CD4-positive, CD25-positive, alpha-beta regulatory T cell (primary cell): ENCODE measurements around the gene IFNA1. TPM values are rescaled to one million over a fixed set of nuclear protein-coding genes. Genes with fewer than 3 reads are reported as not detected.

ENCODE experiments used
- ATAC-seq, 2 donors: fragments of 150-1000 bp; cut with Tn5 transposase; one replicate each; pipeline ENCODE4 v1.10.0; 2021; ENCODE audit warnings: low read depth in 2 of 2, moderate number of reproducible peaks in 2 of 2, moderate library complexity in 1 of 2
- DNase-seq, 3 donors: peaks; one replicate each; pipeline versions ENCODE4 v3.0.0 to v3.0.0-alpha.2; 2012 to 2022; ENCODE audit warnings: mixed read lengths in 1 of 3
- H3K27ac ChIP-seq: one replicate; pipeline ENCODE4 v1.7.0; 2013; ENCODE audit warnings: mild to moderate bottlenecking, low read length; ENCODE audit not compliant: insufficient read depth, poor library complexity, severe bottlenecking
- H3K27me3 ChIP-seq: one replicate; pipeline ENCODE4 v1.7.0; 2013; ENCODE audit warnings: low read length; ENCODE audit not compliant: control insufficient read depth, insufficient read depth
- H3K36me3 ChIP-seq: one replicate; pipeline ENCODE4 v1.7.0; 2013; ENCODE audit warnings: mild to moderate bottlenecking, low read length, moderate library complexity; ENCODE audit not compliant: control insufficient read depth, insufficient read depth
- H3K4me1 ChIP-seq: 2 replicates; pipeline ENCODE4 v1.7.0; 2013; ENCODE audit warnings: mild to moderate bottlenecking, low read length; ENCODE audit not compliant: insufficient read depth, control insufficient read depth, poor library complexity, severe bottlenecking
- H3K4me3 ChIP-seq: one replicate; pipeline ENCODE4 v1.7.0; 2013; ENCODE audit warnings: low read depth, mild to moderate bottlenecking, low read length, moderate library complexity
- H3K9me3 ChIP-seq, 2 experiments: 1 replicate in 1 of 2; 2 replicates in 1 of 2; pipeline ENCODE4 v1.7.0; 2013; ENCODE audit warnings: low read length in 2 of 2, mild to moderate bottlenecking in 1 of 2, moderate library complexity in 1 of 2; ENCODE audit not compliant: control insufficient read depth in 2 of 2
- H3K27ac Mint-ChIP-seq, 3 donors: one replicate each; pipeline ENCODE4 v1.8.0; 2020 to 2022; ENCODE audit warnings: mild to moderate bottlenecking in 3 of 3, mixed read lengths in 3 of 3, moderate library complexity in 2 of 3
- H3K27me3 Mint-ChIP-seq: one replicate; pipeline ENCODE4 v1.8.0; 2022; ENCODE audit warnings: mild to moderate bottlenecking, mixed read lengths
- H3K36me3 Mint-ChIP-seq: one replicate; pipeline ENCODE4 v1.8.0; 2020; ENCODE audit warnings: mixed read lengths
- H3K4me1 Mint-ChIP-seq, 4 donors: one replicate each; pipeline ENCODE4 v1.8.0; 2020 to 2022; ENCODE audit warnings: mixed read lengths in 4 of 4, mild to moderate bottlenecking in 1 of 4
- H3K4me3 Mint-ChIP-seq, 4 donors: one replicate each; pipeline ENCODE4 v1.8.0; 2020 to 2022; ENCODE audit warnings: mild to moderate bottlenecking in 4 of 4, mixed read lengths in 4 of 4, moderate library complexity in 3 of 4
- H3K9me3 Mint-ChIP-seq, 7 donors: one replicate each; pipeline ENCODE4 v1.8.0; 2020 to 2022; ENCODE audit warnings: mixed read lengths in 7 of 7, mild to moderate bottlenecking in 3 of 7, moderate library complexity in 2 of 7
- polyA plus RNA-seq, 4 donors: library from polyadenylated mRNA; unstranded; fragments of 300-500 nt; fragmentation: Illumina TruSeq; gene quantifications; one replicate each; pipeline ENCODE4 v1.2.3, GENCODE V29; 2021
- total RNA-seq: library from RNA; stranded (reverse); gene quantifications from one replicate; pipeline ENCODE4 v1.2.3, GENCODE V29; 2022

Gene IFNA1
- not detected for total RNA-seq
- not detected for polyA plus RNA-seq

- H3K27me3 ChIP-seq: peaks cover 11% of the 10 kb centered on the region
- ATAC-seq (no peak), DNase-seq (no peak)
- no peaks in the 10 kb centered on the region for H3K9me3 ChIP-seq
- H3K27me3 Mint-ChIP-seq: peaks cover 12% of the 10 kb centered on the region
- H3K27ac ChIP-seq: no peak within 1 kb of the TSS
- H3K36me3 ChIP-seq: no peaks in the 10 kb centered on the region
- H3K27ac Mint-ChIP-seq: no peak within 1 kb of the TSS
- peaks cover 0 to 13% (median 6%) of the 10 kb centered on the region in 4 donors for H3K4me1 Mint-ChIP-seq
- no peaks in the 10 kb centered on the region for H3K9me3 Mint-ChIP-seq
- peaks cover 3% of the 10 kb centered on the region for H3K4me1 ChIP-seq
- H3K36me3 Mint-ChIP-seq: no peaks in the 10 kb centered on the region
- no peak within 1 kb of the TSS for H3K4me3 ChIP-seq
- H3K4me3 Mint-ChIP-seq: no peak within 1 kb of the TSS
Observed at GRCh38 chr9:21440139-21440538, at the start of gene IFNA1. Gene IFNA1 (plus strand): TSS chr9:21440439. CDS start chr9:21440508, 69 bp downstream.

DNA sequence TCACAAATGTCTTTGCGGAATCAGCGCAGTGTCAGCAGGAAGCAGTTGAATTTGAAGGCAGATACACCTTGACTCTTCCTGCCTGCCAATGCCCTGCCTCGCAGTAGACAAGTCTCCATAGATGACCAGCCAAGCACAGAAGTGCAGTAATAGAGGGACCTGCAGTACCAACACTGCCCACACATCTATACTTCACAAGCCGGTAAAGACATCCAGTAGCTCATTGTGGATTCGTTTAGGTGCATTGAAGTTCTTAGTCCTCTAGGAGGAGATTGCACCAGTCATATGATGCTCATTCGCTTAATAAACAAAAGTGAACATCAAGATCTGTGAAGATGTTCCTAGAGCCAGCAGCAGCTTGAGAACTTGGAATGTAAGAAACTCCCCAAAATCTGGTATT is 48.0 kb upstream of the IFNA1 start:
- H3K27me3 ChIP-seq: peaks cover 52% of the 10 kb centered on the region
- Mint-ChIP-seq H3K4me3 (no peak overlapping the region), H3K27ac (no peak overlapping the region), H3K36me3 (no peaks in the 10 kb centered on the region), H3K4me1 (peaks cover 4 to 15% (median 5%) of the 10 kb centered on the region in 4 donors), H3K9me3 (peaks cover 0 to 2% (median 0%) of the 10 kb centered on the region in 7 donors), H3K27me3 (peaks cover 73% of the 10 kb centered on the region)
- DNase-seq: peak in 1 of 3 donors; percentile 21
- H3K36me3 ChIP-seq: no peaks in the 10 kb centered on the region
- ATAC-seq: peak; percentile 38 to 49
- no peak overlapping the region for H3K27ac ChIP-seq
- no peaks in the 10 kb centered on the region for H3K9me3 ChIP-seq
- peaks cover 6% of the 10 kb centered on the region for H3K4me1 ChIP-seq
- H3K4me3 ChIP-seq: no peak overlapping the region

- ATAC-seq (peak; percentile 57 to 70), DNase-seq (peak; percentile 32 to 55 (median 44))
- H3K4me3 ChIP-seq: peak overlapping the region; percentile 43
- Mint-ChIP-seq H3K27ac (no peak overlapping the region), H3K36me3 (no peaks in the 10 kb centered on the region), H3K27me3 (peaks cover 63% of the 10 kb centered on the region), H3K9me3 (no peaks in the 10 kb centered on the region), H3K4me1 (peaks cover 4 to 15% (median 5%) of the 10 kb centered on the region in 4 donors), H3K4me3 (peak overlapping the region in 3 of 4 donors; percentile 9 to 85 (median 40))
- peaks cover 6% of the 10 kb centered on the region for H3K4me1 ChIP-seq
- peaks cover 46% of the 10 kb centered on the region for H3K27me3 ChIP-seq
- H3K9me3 ChIP-seq: no peaks in the 10 kb centered on the region
- no peak overlapping the region for H3K27ac ChIP-seq
- H3K36me3 ChIP-seq: no peaks in the 10 kb centered on the region
Observed at GRCh38 chr9:21395778-21396717, 44.2 kb upstream of the IFNA1 start.

GRCh38 chr9:21398955-21399489 is 41.2 kb upstream of the IFNA1 start:
- DNase-seq (no peak), ATAC-seq (no peak)
- no peaks in the 10 kb centered on the region for H3K36me3 ChIP-seq
- Mint-ChIP-seq H3K36me3 (no peaks in the 10 kb centered on the region), H3K27ac (no peak overlapping the region), H3K4me1 (peaks cover 4 to 15% (median 7%) of the 10 kb centered on the region in 4 donors), H3K4me3 (no peak overlapping the region), H3K27me3 (peaks cover 68% of the 10 kb centered on the region), H3K9me3 (no peaks in the 10 kb centered on the region)
- H3K4me1 ChIP-seq: peaks cover 6% of the 10 kb centered on the region
- H3K9me3 ChIP-seq: no peaks in the 10 kb centered on the region
- H3K27me3 ChIP-seq: peaks cover 47% of the 10 kb centered on the region
- no peak overlapping the region for H3K4me3 ChIP-seq
- H3K27ac ChIP-seq: no peak overlapping the region

DNA sequence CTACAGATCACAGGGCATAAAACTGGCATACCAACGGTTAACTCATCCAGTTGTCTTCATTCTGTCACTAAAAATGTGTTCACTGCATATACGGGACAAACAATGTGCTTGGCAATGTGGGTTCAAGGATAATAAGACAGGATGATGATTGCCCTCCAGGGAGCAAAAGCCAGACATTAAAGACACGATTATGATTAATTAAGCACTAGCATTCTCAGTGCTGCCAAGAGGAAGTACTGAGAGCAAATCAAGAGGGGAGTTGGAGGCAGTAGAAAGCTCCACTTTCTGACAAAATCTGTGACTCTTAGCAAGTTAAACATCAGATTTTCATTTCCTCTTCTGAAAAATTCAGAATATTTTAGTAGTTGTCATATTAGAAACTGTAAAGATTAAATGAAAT is 40.3 kb upstream of the IFNA1 start:
- Mint-ChIP-seq H3K4me1 (peaks cover 4 to 15% (median 7%) of the 10 kb centered on the region in 4 donors), H3K9me3 (no peaks in the 10 kb centered on the region), H3K4me3 (no peak overlapping the region), H3K27ac (no peak overlapping the region), H3K27me3 (peaks cover 74% of the 10 kb centered on the region), H3K36me3 (no peaks in the 10 kb centered on the region)
- Histone ChIP-seq H3K27me3 (peaks cover 50% of the 10 kb centered on the region), H3K27ac (no peak overlapping the region), H3K9me3 (no peaks in the 10 kb centered on the region), H3K4me3 (no peak overlapping the region), H3K4me1 (peaks cover 6% of the 10 kb centered on the region), H3K36me3 (no peaks in the 10 kb centered on the region)
- ATAC-seq (no peak), DNase-seq (no peak)

GRCh38 chr9:21402386-21403251 is 37.6 kb upstream of the IFNA1 start:
- no peak overlapping the region for H3K27ac ChIP-seq
- H3K4me3 Mint-ChIP-seq: peak overlapping the region in 2 of 4 donors; percentile 22 to 64
- H3K36me3 ChIP-seq: no peaks in the 10 kb centered on the region
- DNase-seq (no peak), ATAC-seq (no peak)
- peaks cover 36% of the 10 kb centered on the region for H3K27me3 ChIP-seq
- peaks cover 65% of the 10 kb centered on the region for H3K27me3 Mint-ChIP-seq
- H3K4me3 ChIP-seq: no peak overlapping the region
- H3K36me3 Mint-ChIP-seq: no peaks in the 10 kb centered on the region
- H3K9me3 ChIP-seq: no peaks in the 10 kb centered on the region
- peaks cover 0 to 2% (median 0%) of the 10 kb centered on the region in 7 donors for H3K9me3 Mint-ChIP-seq
- H3K4me1 Mint-ChIP-seq: peaks cover 0 to 2% (median 0%) of the 10 kb centered on the region in 4 donors
- H3K4me1 ChIP-seq: no peaks in the 10 kb centered on the region
- H3K27ac Mint-ChIP-seq: no peak overlapping the region

GRCh38 chr9:21404146-21404545 is 36.1 kb upstream of the IFNA1 start:
- H3K9me3 ChIP-seq: no peaks in the 10 kb centered on the region
- ATAC-seq (no peak), DNase-seq (no peak)
- Mint-ChIP-seq H3K4me1 (peaks cover 0 to 2% (median 0%) of the 10 kb centered on the region in 4 donors), H3K9me3 (peaks cover 0 to 2% (median 0%) of the 10 kb centered on the region in 7 donors), H3K36me3 (no peaks in the 10 kb centered on the region), H3K27ac (no peak overlapping the region), H3K27me3 (peaks cover 61% of the 10 kb centered on the region), H3K4me3 (no peak overlapping the region)
- H3K36me3 ChIP-seq: no peaks in the 10 kb centered on the region
- no peak overlapping the region for H3K27ac ChIP-seq
- H3K27me3 ChIP-seq: peaks cover 29% of the 10 kb centered on the region
- H3K4me3 ChIP-seq: no peak overlapping the region
- H3K4me1 ChIP-seq: no peaks in the 10 kb centered on the region
